PC-3 (cell line): ENCODE measurements around the gene ARF3. TPM values are rescaled to one million over a fixed set of nuclear protein-coding genes. Genes with fewer than 3 reads are reported as not detected.

Source experiments
- ATAC-seq: fragments of 200-7000 bp; cut with Tn5 transposase; 2 replicates; pipeline ENCODE4 v1.9.1; 2020; ENCODE audit warnings: mild to moderate bottlenecking, moderate library complexity
- BruUV-seq: library from RNA; stranded (reverse); fragments of 400-500 nt; replicated peaks from 2 replicates; lab custom pipeline; 2021; lab: Mats Ljungman, UMichigan
- CTCF ChIA-PET: fragments of 300-600 bp; sonication (Branson Sonifier 250); formaldehyde crosslinking; loops from one replicate; lab custom pipeline; 2022; ENCODE audit warnings: antibody characterized with exemption; lab: Charles Lee
- POLR2A ChIA-PET: fragments of 300-600 bp; sonication (Branson Sonifier 250); formaldehyde crosslinking; loops from one replicate; lab custom pipeline; 2022; ENCODE audit warnings: antibody characterized with exemption; ENCODE audit not compliant: unreplicated experiment; lab: Charles Lee
- DNase-seq: peaks from one replicate; pipeline ENCODE4 v3.0.0-alpha.2; 2015
- H2AFZ ChIP-seq: fragments of 300-600 bp; sonication (generic); 2 replicates; pipeline ENCODE4 v1.6.0; 2016; ENCODE audit warnings: antibody characterized with exemption, low read length
- H3F3A ChIP-seq: fragments of 300-600 bp; sonication (generic); one replicate; pipeline ENCODE4 v1.6.0; 2017; ENCODE audit warnings: antibody characterized with exemption, low read length, control low read depth, mild to moderate bottlenecking; ENCODE audit not compliant: unreplicated experiment
- H3K27ac ChIP-seq: fragments of 300-600 bp; sonication (generic); 2 replicates; pipeline ENCODE4 v1.5.1; 2016; ENCODE audit warnings: mild to moderate bottlenecking, low read length
- H3K27me3 ChIP-seq: fragments of 300-600 bp; sonication (generic); 2 replicates; pipeline ENCODE4 v1.6.1; 2016; ENCODE audit warnings: low read length, mixed read lengths
- H3K36me3 ChIP-seq: fragments of 300-600 bp; sonication (generic); 2 replicates; pipeline ENCODE4 v1.6.1; 2016; ENCODE audit warnings: low read depth, mixed run types, low read length, mixed read lengths
- H3K4me1 ChIP-seq: fragments of 300-600 bp; sonication (generic); 2 replicates; pipeline ENCODE4 v1.5.1; 2016; ENCODE audit warnings: low read length; ENCODE audit not compliant: insufficient read depth
- H3K4me2 ChIP-seq: fragments of 300-600 bp; sonication (generic); 2 replicates; pipeline ENCODE4 v1.6.0; 2016; ENCODE audit warnings: low read length
- H3K4me3 ChIP-seq: fragments of 300-600 bp; sonication (generic); 2 replicates; pipeline ENCODE4 v1.5.1; 2016; ENCODE audit warnings: mild to moderate bottlenecking, low read length, mixed read lengths
- H3K79me2 ChIP-seq: fragments of 300-600 bp; sonication (generic); 2 replicates; pipeline ENCODE4 v1.6.1; 2017; ENCODE audit warnings: low read length, mixed read lengths
- H3K9ac ChIP-seq: fragments of 300-600 bp; sonication (generic); 2 replicates; pipeline ENCODE4 v1.6.0; 2016; ENCODE audit warnings: mild to moderate bottlenecking, low read length
- H3K9me2 ChIP-seq: fragments of 300-600 bp; sonication (generic); replicated peaks from 2 replicates; pipeline ENCODE4 v1.6.1; 2016; ENCODE audit warnings: mixed run types, low read length, mixed read lengths
- H3K9me3 ChIP-seq: fragments of 300-600 bp; sonication (generic); 2 replicates; pipeline ENCODE4 v1.6.1; 2016; ENCODE audit warnings: low read length, mixed read lengths
- H4K20me1 ChIP-seq: fragments of 300-600 bp; sonication (generic); 2 replicates; pipeline ENCODE4 v1.6.1; 2016; ENCODE audit warnings: low read length, mixed read lengths
- CTCF ChIP-seq: fragments of 300-600 bp; sonication (generic); conservative IDR thresholded peaks from 2 replicates; pipeline ENCODE4 v1.5.1; 2017; ENCODE audit warnings: antibody characterized with exemption, low read depth, mild to moderate bottlenecking, low read length
- EZH2 ChIP-seq: fragments of 300-600 bp; sonication (generic); IDR thresholded peaks from one replicate; pipeline ENCODE4 v1.6.1; 2017; ENCODE audit warnings: antibody characterized with exemption, mild to moderate bottlenecking, low read length; ENCODE audit not compliant: unreplicated experiment
- EZH2phosphoT487 ChIP-seq: fragments of 300-600 bp; sonication (generic); IDR thresholded peaks from 2 replicates; pipeline ENCODE4 v1.6.1; 2018; ENCODE audit warnings: mild to moderate bottlenecking, antibody characterized with exemption, low read length, borderline replicate concordance
- intact Hi-C: fragments of 100-400 bp; cut with micrococcal nuclease; formaldehyde crosslinking; loops from 2 replicates; pipeline ENCODE4 v1.9.0; 2023
- total RNA-seq: library from RNA; depleted of rRNA; stranded (reverse); fragments of >200 nt; gene quantifications from 2 replicates; pipeline ENCODE4 v1.2.3, GENCODE V29; 2014

Gene ARF3
- total RNA-seq, 1 experiment from 2014 or later = 85.5 TPM

- BruUV-seq = no TSS peak
- intact Hi-C loops = no loop called here
- ChIA-PET CTCF (no interaction called here), POLR2A (no interaction called here)
- H3K4me1 ChIP-seq = 0 out of 2 replicates have a peak, but pooled peaks cover 7% of the 10 kb centered on the region
- no peak for TF ChIP-seq CTCF
- TF ChIP-seq EZH2phosphoT487 = no peak
- no peak for TF ChIP-seq EZH2
- peak overlapping the region; percentile 70; the same call in 1 of the 2 replicates for H3K4me3 ChIP-seq
- no peak overlapping the region for H3K9ac ChIP-seq
- no peaks in the 10 kb centered on the region for H3K27me3 ChIP-seq
- H3K79me2 ChIP-seq = no peaks in the 10 kb centered on the region
- no peaks in the 10 kb centered on the region for H3K36me3 ChIP-seq
- H3K9me2 ChIP-seq = no peaks in the 10 kb centered on the region
- ATAC-seq (no peak), DNase-seq (no peak)
- H3K4me2 ChIP-seq = peak overlapping the region; percentile 88
- no peak overlapping the region for H2AFZ ChIP-seq
- no peak overlapping the region for H3K27ac ChIP-seq
- H3K9me3 ChIP-seq = no peaks in the 10 kb centered on the region
- H3F3A ChIP-seq = no peaks in the 10 kb centered on the region
- no peaks in the 10 kb centered on the region for H4K20me1 ChIP-seq
Observed at GRCh38 chr12:48969833-48970701, 12.8 kb upstream of the ARF3 start.

- TF ChIP-seq CTCF (no peak), EZH2 (no peak), EZH2phosphoT487 (no peak)
- DNase-seq (no peak), ATAC-seq (no peak)
- no TSS peak for BruUV-seq
- intact Hi-C loops = no loop called here
- ChIA-PET POLR2A (no interaction called here), CTCF (interaction anchor here (0.7 kb wide), 1 partner anchor 18 kb away, joined by 3 read pairs; no protein-coding TSS in a partner anchor)
- Histone ChIP-seq H3K9ac (no peak overlapping the region), H3K9me3 (no peaks in the 10 kb centered on the region), H3K79me2 (no peaks in the 10 kb centered on the region), H3K4me1 (0 out of 2 replicates have a peak, but pooled peaks cover 7% of the 10 kb centered on the region), H3K9me2 (no peaks in the 10 kb centered on the region), H3K36me3 (no peaks in the 10 kb centered on the region), H3K27ac (no peak overlapping the region), H2AFZ (no peak overlapping the region), H3K4me2 (no peak overlapping the region), H3K4me3 (no peak overlapping the region), H3F3A (no peaks in the 10 kb centered on the region), H3K27me3 (no peaks in the 10 kb centered on the region), H4K20me1 (no peaks in the 10 kb centered on the region)
Observed at GRCh38 chr12:48969160-48969771, 12.0 kb upstream of the ARF3 start.

GRCh38 chr12:48968467-48968866 lies 11.2 kb upstream of the ARF3 start:
- H3K9me2 ChIP-seq = no peaks in the 10 kb centered on the region
- no peaks in the 10 kb centered on the region for H4K20me1 ChIP-seq
- DNase-seq (no peak), ATAC-seq (no peak)
- H3F3A ChIP-seq = no peaks in the 10 kb centered on the region
- ChIA-PET POLR2A (no interaction called here), CTCF (interaction anchor here (0.7 kb wide), 1 partner anchor 19 kb away, joined by 3 read pairs; no protein-coding TSS in a partner anchor)
- H3K9me3 ChIP-seq = no peaks in the 10 kb centered on the region
- H3K4me1 ChIP-seq = 0 out of 2 replicates have a peak, but pooled peaks cover 7% of the 10 kb centered on the region
- H3K36me3 ChIP-seq = no peaks in the 10 kb centered on the region
- H3K9ac ChIP-seq = no peak overlapping the region
- no peaks in the 10 kb centered on the region for H3K27me3 ChIP-seq
- H2AFZ ChIP-seq = no peak overlapping the region
- H3K27ac ChIP-seq = no peak overlapping the region
- no peak overlapping the region for H3K4me3 ChIP-seq
- H3K4me2 ChIP-seq = no peak overlapping the region
- TF ChIP-seq CTCF = no peak
- TF ChIP-seq EZH2phosphoT487 = no peak
- TF ChIP-seq EZH2 = no peak
- intact Hi-C loops = no loop called here
- no TSS peak for BruUV-seq
- H3K79me2 ChIP-seq = no peaks in the 10 kb centered on the region
